GM18861 (cell line): ENCODE data around the gene MAP3K4.

Experiments
- ATAC-seq: cut with Tn5 transposase; IDR thresholded peaks from one replicate; pipeline ENCODE4 v1.9.1; 2021; ENCODE audit not compliant: unreplicated experiment

Gene MAP3K4

DNA sequence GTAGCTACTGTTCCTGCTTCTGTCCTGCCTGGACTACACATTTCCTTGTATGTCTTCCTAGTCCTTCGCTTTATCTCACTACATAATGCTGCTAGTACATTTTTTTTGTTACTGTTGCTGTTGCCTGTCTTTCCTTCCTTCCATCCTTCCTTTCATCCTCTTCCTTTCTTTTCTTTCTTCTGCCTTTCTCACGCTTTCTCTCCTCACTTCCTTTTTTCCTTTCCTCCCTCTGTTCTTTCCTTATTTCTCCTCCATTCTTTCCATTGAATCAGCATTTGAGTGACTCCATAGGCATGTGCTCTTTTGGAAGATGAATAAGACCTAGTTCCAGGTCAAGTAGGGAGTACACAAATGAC, 46.3 kb downstream of the MAP3K4 start:
- no peak for ATAC-seq

DNA sequence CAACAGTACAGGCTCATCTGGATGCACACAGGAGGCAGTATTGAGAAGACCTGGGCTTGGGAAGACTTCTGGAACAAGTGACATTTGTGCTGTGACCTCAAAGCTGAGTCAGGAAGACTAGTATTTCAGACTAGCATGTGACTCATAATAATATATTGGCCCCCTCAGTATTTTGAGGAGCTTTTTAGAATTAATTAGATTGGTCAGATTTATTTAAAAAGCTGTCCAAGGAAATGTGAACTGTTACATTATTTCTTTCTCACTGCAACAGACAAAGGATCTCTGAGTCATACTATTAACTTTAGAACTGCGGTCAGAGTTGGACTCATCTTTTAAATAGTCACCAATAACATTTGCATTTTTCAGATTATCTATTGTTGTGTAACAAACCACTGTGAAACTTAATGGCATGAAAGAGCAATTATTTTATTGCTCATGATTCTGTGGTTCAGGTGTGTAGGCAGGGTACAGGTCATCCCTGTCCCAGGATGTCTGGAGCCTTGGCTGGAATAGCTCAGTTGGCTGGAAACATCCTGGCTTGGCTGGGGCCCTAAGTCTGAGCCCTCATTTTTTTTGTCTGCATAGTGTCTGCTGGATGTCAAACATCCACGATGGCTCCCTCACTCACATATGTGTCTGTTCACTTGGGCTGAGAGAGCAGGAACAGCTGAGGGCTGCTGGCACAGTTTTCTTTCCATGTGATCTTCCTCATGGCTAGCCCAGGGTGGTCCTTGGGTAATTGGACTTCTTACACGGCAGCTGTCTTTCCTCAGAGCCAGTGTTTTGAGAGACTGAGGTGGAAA, 46.9 kb downstream of the MAP3K4 start:
- ATAC-seq: peak; percentile 86

DNA sequence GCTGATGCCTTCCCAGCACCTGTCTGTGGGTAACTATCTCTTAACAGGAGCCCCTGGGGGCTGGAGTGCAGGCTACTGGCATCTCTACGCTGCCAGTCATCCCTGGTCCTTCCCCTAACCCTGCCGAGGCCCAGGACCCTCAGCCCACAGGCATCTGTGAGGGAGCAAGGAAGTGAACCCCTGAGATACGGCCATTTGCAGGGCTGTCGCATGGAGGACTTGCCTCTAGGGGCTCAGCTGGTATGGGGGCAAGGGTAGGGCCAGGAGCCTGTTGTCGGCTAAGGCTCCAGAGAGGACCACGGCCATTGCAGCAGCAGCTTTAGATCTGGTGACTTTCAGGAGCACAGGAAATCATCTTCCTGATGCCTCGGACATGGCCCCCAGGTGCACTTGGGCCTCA, 49.7 kb downstream of the MAP3K4 start:
- ATAC-seq: no peak

DNA sequence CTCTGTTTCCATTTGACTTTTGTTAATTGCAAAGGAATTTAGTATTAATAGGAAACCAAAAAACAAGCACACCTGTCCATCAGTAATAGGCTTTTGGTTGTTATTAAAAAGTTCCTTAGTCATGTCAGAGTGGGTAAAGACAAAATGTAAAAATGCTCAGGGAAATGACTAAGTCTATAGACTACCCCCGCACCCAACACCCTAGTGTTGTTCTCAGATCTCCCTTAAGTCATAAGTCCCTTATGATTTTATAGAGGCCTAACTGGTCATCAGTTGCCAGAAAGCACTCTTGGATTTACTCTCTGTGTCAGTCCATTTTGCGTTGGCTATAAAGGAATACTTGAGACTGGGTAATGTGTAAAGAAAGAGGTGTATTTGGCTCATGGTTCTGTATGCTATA, 52.8 kb downstream of the MAP3K4 start:
- ATAC-seq: no peak

DNA sequence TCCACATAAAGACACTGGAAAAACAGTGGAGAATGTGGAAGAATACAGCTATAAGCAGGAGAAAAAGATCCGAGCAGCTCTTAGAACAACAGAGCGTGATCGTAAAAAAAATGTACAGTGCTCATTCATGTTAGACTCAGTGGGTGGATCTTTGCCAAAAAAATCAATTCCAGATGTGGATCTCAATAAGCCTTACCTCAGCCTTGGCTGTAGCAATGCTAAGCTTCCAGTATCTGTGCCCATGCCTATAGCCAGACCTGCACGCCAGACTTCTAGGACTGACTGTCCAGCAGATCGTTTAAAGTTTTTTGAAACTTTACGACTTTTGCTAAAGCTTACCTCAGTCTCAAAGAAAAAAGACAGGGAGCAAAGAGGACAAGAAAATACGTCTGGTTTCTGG, 57.1 kb downstream of the MAP3K4 start:
- ATAC-seq: no peak

DNA sequence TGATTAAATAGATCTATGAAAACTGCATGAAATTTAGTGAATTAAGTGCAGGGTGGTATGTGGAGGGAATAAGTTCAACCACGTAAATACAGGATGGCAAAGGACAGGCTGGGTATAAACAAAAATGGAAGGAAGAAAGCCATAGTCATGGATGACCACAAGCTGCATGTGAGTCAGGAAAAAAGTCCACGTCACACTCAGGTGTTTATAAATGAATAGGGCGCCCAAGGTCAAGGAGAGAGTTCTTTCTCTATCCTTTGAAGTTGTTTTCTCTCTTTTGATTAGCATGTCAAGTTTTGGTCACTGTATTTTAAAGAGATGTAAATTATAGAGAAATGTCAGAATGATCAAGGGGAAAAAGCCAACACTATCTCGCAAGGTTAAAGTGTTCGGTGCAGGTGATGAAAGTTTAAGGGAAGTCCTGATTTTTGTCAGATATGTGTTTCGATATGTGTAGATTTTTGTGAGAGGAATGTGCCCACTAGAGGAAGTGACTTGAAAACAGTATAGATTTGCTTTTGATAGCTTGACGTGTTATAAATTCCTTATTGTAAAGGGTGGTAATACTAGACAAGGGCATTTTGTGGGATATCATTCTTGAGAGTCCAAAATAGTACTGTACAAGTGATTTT, 58.7 kb downstream of the MAP3K4 start:
- ATAC-seq: no peak

DNA sequence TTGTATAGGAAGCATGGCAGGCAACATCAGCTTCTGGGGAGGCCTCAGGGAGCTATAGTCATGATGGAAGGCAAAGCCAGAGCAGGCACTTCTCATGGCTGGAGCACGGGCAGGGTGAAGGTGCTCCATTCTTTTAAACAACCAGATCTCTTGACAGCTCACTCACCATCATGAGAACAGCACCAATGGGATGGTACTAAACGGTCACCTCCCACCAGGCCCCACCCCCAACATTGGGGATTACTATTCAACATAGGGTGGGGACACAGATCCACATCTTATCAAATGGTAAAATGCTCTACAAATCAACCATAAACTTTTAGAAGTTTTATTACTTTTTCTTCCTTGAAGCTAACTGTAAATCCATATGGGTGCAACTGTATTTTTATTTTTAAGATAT, 61.5 kb downstream of the MAP3K4 start:
- ATAC-seq: no peak

DNA sequence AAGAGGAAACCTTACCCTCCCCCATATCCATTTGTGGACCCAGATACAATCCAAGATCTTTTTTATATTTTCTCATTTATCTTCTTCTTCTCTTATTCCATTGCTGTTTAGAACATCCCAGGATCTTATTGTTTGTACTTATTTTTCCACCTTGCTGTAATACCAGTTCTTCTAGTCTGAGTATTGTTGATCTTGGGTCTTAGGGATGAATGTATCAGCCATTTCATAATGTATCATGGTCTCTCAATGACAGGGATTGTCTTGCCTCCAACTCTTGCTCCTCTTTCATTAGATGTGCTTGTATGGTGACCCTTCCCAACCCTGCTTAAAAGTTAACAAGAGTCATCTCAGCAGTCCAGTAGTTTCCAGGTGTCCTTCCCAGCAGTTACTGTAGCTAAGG, 63.3 kb downstream of the MAP3K4 start:
- no peak for ATAC-seq

DNA sequence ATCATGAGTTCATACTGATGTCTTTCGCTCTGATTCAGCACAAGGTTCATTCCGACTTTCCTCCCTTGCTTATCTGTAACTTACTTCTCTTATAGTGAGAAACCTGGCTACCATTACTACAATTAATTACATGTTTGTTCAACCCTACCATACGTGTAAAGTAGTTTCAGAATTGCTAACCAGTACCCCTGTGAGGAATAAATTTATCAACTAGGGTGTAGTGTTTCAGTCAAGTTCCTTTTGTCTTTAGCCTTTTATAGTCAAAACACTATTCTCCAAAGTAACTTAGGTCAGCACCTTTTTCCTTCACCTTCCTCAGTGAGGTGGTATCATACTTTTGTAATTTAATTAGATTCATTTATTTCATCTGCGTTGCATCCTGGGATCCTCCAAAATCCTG, 64.9 kb downstream of the MAP3K4 start:
- ATAC-seq: peak; percentile 56

DNA sequence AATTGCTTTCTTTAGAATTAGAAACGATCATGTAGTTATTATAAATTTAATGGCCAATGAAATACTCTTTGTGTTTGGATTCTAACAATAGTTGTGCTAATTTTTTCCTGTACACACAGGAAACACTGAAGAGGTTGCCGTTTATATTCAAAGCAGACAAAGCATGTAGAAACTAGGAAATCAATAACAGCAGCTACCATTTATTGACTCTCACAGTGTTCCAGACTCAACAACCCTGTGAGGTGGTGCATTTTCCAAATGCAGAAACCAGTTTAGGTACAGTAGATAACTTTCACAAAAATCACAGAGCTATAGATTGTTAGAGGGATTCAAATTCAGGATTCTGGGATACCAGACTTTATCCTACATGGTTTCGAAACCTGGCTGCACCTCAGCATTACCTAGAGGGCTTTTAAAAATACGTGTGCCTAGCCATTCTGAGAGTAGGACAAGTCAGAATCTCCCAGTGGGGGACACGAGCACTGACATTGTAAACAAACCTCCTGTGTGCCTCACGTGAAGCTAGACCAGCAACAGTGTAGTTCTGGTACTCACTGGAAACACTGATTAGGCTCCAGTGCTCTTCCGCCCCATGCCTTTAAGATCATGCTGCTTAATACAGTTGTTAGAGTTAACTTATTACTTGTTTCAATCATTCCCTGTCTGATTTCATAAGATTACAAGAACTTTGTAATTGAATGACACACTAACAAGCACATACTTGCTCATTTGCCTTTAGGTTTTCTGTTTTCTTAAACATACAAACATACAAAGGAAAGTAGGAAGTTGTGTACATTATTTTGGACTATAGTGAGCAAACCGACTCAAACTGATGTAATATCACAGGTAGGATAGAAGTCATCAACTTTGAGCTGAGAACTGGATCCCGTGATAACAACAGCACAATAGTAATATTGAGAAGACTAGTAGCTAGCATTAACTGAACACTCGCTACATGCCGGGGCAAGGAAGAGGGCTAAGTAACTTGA, 65.8 kb downstream of the MAP3K4 start:
- ATAC-seq: no peak

DNA sequence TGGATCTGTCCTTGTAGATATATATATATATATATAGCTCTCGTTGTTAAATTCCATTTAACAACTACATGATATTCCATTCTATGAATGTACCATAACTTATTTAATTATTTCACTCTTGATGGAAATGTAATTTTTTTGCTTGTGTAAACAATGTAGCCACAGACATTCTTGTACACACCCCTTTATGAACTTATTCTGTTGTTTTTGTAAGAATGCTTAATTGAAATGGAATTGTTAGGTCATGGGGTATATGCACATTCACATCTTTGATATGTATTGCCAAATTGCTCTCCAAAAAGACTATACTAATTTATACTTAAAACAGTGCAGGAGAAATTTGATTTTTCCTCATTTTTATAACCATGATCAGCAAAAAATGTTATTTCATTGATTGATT, 67.2 kb downstream of the MAP3K4 start:
- no peak for ATAC-seq

DNA sequence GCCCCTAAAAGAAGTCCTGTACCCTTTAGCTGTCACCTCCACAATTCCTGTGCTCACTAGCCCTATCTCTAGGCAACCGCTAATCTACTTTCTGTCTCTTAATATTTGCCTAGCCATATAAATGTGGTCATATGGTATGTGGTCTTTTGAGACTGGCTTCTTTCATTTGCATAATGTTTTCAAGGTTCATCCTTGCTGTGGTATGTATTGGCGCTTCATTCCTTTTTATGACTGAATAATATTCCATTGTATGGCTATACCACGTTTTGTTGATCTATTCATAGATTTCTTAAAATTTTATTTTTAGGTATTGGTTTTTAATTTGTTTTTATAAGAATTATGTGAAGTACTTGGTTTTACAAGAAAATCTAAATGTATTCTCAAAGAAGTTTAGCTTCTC, 70.0 kb downstream of the MAP3K4 start:
- no peak for ATAC-seq

DNA sequence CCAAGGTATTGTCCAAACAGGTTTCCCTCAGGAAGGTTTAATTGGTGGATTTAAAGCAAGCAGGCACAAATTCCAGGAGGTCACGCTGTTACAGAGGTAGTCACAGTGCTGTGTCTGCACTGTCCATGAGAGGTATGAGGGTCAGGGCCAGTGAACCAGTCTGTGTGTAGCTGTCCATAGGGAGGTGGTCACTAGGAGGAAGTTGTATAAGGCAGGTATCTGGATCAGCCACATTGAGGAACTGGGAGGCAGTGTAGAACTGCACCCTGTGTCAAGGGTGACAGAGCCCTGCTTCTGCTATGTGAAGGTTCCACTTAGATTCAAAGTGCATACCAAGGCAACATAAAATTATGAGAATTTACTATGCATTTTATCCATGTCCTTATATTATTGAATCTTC, 73.3 kb downstream of the MAP3K4 start:
- no peak for ATAC-seq

DNA sequence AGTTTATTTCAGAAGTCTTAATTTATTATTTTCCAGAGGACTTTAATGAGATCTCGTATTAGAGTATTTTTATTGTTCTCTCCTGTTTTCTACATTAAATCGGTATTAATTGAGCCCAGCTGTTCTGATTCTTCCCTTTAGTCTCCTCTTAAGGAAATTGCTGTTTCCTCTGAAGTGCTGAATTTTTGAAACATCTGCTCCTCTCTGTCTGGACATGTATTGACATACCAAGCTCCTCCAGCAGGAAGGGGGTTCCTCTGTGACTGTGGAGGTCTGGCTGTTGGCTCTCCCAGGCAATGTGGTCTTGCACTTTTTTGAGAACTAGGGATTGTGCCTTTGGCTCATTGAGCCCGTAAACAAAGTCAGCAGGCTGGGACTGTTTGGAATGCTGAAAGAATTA, 74.9 kb downstream of the MAP3K4 start:
- no peak for ATAC-seq

DNA sequence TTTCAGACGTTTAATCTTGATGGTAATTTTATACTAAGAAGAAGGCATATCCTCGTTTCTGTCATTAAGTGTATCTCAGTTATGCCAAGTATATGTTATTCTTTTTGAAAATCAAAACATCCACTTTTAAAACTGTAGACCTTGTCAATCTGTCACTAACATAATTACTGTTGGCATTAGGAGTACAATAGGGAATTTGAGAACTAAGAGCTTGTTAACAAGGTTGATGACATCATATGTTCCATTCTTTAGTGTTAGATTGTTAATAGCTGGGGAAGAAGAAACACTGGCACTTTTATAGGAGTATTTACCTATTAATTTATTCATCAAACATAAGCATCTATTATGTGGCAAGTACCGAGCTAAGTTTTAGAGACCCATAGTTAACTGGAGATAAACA, 76.2 kb downstream of the MAP3K4 start:
- no peak for ATAC-seq

DNA sequence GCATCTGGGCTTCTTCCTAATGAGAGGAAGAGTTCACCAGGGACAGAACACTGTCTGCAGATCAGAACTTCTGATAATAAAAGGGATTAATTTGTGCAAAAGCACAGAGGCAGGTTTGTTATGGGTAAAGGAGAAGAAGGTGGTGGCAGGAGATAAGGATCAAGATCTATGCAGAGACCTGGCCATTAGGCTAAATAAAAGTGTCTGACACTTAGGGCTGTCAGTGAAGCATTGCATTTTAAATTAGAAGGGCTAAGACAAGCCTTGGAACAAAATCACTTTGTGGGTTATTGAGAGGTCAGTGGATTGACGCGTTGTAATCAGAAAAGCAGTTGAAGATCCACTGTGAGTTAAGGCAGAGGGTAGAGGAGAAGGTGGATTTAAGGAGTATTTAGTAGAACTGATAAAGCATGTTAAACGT, 76.8 kb downstream of the MAP3K4 start:
- no peak for ATAC-seq

DNA sequence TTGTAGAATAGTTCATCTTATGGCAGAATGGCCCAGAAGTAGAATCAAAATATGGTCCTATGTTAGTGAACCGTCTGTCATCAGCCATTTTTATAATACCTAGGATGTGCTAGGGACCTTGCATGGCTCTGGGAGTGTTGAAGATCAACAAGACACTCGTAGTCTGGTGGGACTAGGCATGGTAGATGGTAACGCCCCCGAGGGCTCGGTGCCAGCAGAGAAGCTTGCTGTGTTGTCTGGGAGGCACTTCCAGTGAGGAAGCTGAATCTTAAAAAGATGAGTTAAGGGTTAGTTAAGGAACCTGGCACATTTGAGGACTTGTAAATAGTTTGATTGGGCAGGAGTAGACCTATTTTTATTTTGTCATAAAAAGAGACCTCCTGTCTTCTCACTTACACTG, 82.4 kb downstream of the MAP3K4 start:
- ATAC-seq: no peak

DNA sequence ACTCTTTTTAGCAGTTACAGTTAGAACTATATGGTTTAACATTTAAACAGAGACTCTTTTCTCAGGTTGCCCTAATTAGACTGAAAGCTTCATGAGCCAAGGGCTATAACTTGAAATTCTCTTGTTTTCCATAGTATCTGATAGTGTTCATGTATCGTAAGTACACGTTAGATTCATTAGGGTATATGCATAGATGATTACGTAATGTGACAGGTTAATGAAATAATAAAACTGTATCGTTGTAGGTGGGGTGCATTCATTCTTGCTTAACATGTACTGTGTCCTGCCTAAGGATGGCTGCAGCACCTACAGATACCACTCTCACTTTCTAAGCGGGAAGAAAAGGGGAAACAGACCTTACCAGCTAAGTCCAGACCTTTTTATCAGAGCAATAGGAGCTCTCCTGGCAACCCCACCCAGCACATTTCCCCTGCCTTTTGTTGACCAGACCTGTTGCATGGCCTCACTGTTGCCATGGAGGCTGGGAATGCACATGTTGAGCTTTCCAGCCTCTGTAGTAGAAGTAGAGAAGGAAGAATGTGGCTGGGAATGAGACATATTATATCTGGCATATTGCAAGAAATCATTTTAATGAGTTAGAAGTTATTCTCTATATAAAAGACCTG, 83.0 kb downstream of the MAP3K4 start:
- ATAC-seq: no peak

DNA sequence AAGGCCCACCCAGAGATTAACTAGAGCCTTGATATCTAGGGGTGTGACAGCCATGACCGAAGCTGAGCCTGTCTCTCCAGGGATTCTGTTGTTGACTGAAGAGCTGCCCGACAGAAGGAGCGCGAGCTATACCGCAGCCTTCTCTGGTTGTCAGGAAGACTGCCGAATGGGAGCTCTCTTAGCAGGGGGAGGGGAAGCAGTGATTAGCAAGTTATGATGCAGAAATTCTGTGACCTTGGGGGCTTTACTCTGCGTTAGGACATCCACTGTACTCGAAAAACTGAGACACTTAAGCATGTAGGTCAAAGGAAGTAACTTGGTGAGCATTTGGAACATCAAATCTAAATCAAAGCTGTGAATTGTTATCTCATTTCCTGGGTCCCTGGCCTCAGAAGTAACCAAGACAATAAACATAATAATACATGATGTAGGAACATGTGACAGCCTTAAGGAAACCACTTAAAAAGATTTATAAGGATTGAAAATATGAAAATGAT, 84.7 kb downstream of the MAP3K4 start:
- no peak for ATAC-seq

DNA sequence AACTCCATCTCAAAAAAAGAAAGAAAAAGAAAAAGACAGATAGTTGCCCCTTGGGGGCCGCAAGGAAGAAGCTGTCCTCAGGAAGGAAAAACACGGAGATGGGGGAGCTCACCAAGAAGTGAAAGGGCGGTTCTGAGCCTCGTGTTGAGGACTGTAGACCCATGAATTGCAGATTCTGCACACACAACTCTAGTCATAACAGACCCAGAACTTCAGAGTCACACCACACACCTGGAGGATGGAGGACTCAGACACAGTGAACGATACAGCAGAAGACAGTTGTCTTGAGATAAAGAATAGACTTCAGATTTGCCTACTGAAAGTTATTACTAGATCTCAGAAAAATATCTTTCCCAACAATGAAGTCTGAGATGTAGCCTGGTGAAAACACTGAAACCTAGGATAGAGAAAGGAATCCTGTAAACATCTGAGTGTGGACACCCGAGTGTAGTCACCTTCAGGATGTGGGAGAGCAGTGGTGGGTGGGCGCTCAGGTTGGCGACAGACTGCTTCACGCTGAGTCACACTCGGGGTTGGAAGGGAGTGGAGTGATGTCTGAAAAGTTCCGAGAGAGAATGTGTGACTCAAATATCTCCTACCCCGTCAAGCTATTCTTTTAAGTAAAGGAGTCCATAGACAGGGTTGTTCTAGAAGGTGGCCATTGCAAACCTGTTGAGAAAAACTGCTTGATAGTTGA, 88.1 kb downstream of the MAP3K4 start:
- ATAC-seq: no peak
